OCI-LY7 (cell line): ENCODE measurements around the gene LHPP. TPM values are rescaled to one million over a fixed set of nuclear protein-coding genes. Genes with fewer than 3 reads are reported as not detected.

Experiments used
- BruUV-seq: library from RNA; stranded (reverse); fragments of 400-500 nt; replicated peaks from 2 replicates; lab custom pipeline; 2021; lab: Mats Ljungman, UMichigan
- CTCF ChIA-PET: fragments of 300-600 bp; sonication (Branson Sonifier 250); formaldehyde crosslinking; loops from one replicate; lab custom pipeline; 2022; ENCODE audit warnings: antibody characterized with exemption; ENCODE audit not compliant: unreplicated experiment; lab: Charles Lee
- POLR2A ChIA-PET: fragments of 300-600 bp; sonication (Branson Sonifier 250); formaldehyde crosslinking; loops from one replicate; lab custom pipeline; 2022; ENCODE audit warnings: antibody characterized with exemption; lab: Charles Lee
- DNase-seq: peaks from one replicate; pipeline ENCODE4 v3.0.0-alpha.2; 2015; ENCODE audit warnings: low spot score
- H2AFZ ChIP-seq: fragments of 200-600 bp; sonication (generic), shearing (Covaris generic); 2 replicates; pipeline ENCODE4 v1.6.1; 2014; ENCODE audit warnings: mild to moderate bottlenecking, antibody characterized with exemption, low read length, moderate library complexity
- H3K27ac ChIP-seq: fragments of 200-600 bp; sonication (generic); 2 replicates; pipeline ENCODE4 v1.5.1; 2014; ENCODE audit warnings: mixed run types, low read depth, mild to moderate bottlenecking, moderate library complexity, low read length, inconsistent platforms; ENCODE audit not compliant: poor library complexity, severe bottlenecking
- H3K36me3 ChIP-seq: fragments of 200-600 bp; sonication (generic); 2 replicates; pipeline ENCODE4 v1.6.1; 2014; ENCODE audit warnings: mild to moderate bottlenecking, antibody characterized with exemption, low read length, moderate library complexity, mixed read lengths; ENCODE audit not compliant: insufficient read depth
- H3K4me1 ChIP-seq: fragments of 200-600 bp; sonication (generic); 2 replicates; pipeline ENCODE4 v1.5.1; 2014; ENCODE audit warnings: mild to moderate bottlenecking, low read length; ENCODE audit not compliant: insufficient read depth, poor library complexity, severe bottlenecking
- H3K4me2 ChIP-seq: fragments of 200-600 bp; sonication (generic); 2 replicates; pipeline ENCODE4 v1.6.1; 2014; ENCODE audit warnings: mild to moderate bottlenecking, low read length
- H3K4me3 ChIP-seq: fragments of 200-600 bp; sonication (generic); 2 replicates; pipeline ENCODE4 v1.5.1; 2014; ENCODE audit warnings: mild to moderate bottlenecking, low read depth, low read length; ENCODE audit not compliant: poor library complexity, severe bottlenecking
- H3K79me2 ChIP-seq: fragments of 200-600 bp; sonication (generic); 2 replicates; pipeline ENCODE4 v1.6.1; 2016; ENCODE audit warnings: low read depth, mild to moderate bottlenecking, low read length, moderate library complexity, mixed read lengths; ENCODE audit not compliant: insufficient read depth
- H3K9me2 ChIP-seq: fragments of 200-600 bp; sonication (generic); 2 replicates; pipeline ENCODE4 v1.6.1; 2016; ENCODE audit warnings: mild to moderate bottlenecking, low read length, mixed read lengths; ENCODE audit not compliant: insufficient read depth
- H3K9me3 ChIP-seq: fragments of 200-600 bp; sonication (generic); 2 replicates; pipeline ENCODE4 v1.6.1; 2014; ENCODE audit warnings: mild to moderate bottlenecking, mixed run types, low read length, mixed read lengths
- H4K20me1 ChIP-seq: fragments of 200-600 bp; sonication (generic); 2 replicates; pipeline ENCODE4 v1.6.1; 2014; ENCODE audit warnings: mild to moderate bottlenecking, antibody characterized with exemption, low read length, moderate library complexity, mixed read lengths; ENCODE audit not compliant: insufficient read depth
- EZH2phosphoT487 ChIP-seq: fragments of 200-600 bp; sonication (generic); IDR thresholded peaks from 2 replicates; pipeline ENCODE4 v1.6.1; 2018; ENCODE audit warnings: low read depth, borderline replicate concordance, mild to moderate bottlenecking, mixed run types, antibody characterized with exemption, low read length, moderate library complexity, mixed read lengths
- intact Hi-C: fragments of 100-400 bp; cut with micrococcal nuclease; formaldehyde crosslinking; loops from one replicate; pipeline ENCODE4 v1.10.0; 2022; ENCODE audit not compliant: unreplicated experiment
- total RNA-seq, 2 experiments: library from RNA; depleted of rRNA in 1 of 2; stranded (reverse); fragments of >200 nt in 1 of 2; shearing (Covaris generic) in 1 of 2; gene quantifications; 2 replicates each; pipeline ENCODE4 v1.2.3, GENCODE V29; 2014 to 2022
- TF ChIP-seq, protein P1 (sequence below): fragments of 200-600 bp; sonication (generic); conservative IDR thresholded peaks from 2 replicates; pipeline ENCODE4 v1.5.1; 2014; ENCODE audit warnings: mild to moderate bottlenecking, antibody characterized with exemption, low read length, moderate library complexity, mixed read lengths

LHPP gene
- total RNA-seq, 2 experiments from 2014 or later = 30.3 to 65.2 TPM

DNA sequence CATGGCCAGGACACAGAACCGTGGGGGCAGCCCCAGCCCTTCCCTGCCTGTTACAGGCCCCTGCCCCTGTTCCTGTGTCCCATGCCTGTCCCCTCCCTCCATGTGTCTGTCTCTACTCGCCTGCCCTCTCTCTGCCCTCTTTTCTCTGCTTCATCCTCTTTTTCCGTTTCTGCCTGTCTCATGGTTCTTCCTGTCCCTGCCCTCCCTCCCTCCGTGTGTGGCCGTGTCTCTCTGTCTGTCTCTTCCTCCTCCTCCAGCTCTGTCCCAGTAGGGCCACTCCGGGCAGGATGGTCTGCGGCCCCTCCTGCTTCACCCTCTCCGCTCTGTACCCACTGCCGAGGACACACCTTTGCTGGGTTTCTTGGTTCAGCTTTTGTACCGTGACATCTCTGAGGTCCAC, 145.2 kb downstream of the LHPP start:
- TF ChIP-seq, protein P1, sequence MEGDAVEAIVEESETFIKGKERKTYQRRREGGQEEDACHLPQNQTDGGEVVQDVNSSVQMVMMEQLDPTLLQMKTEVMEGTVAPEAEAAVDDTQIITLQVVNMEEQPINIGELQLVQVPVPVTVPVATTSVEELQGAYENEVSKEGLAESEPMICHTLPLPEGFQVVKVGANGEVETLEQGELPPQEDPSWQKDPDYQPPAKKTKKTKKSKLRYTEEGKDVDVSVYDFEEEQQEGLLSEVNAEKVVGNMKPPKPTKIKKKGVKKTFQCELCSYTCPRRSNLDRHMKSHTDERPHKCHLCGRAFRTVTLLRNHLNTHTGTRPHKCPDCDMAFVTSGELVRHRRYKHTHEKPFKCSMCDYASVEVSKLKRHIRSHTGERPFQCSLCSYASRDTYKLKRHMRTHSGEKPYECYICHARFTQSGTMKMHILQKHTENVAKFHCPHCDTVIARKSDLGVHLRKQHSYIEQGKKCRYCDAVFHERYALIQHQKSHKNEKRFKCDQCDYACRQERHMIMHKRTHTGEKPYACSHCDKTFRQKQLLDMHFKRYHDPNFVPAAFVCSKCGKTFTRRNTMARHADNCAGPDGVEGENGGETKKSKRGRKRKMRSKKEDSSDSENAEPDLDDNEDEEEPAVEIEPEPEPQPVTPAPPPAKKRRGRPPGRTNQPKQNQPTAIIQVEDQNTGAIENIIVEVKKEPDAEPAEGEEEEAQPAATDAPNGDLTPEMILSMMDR = no peak
- TF ChIP-seq EZH2phosphoT487 = no peak
- H3K4me1 ChIP-seq = peaks cover 64% of the 10 kb centered on the region
- H3K36me3 ChIP-seq = no peaks in the 10 kb centered on the region
- no peak overlapping the region for H2AFZ ChIP-seq
- peak overlapping the region; percentile 22 for H3K4me3 ChIP-seq
- H3K9me3 ChIP-seq = no peaks in the 10 kb centered on the region
- H3K79me2 ChIP-seq = no peaks in the 10 kb centered on the region
- peak overlapping the region; percentile 62 for H3K4me2 ChIP-seq
- intact Hi-C loops = loop anchor here (5.0 kb wide), 1 partner anchor 1205 kb away; no protein-coding TSS in a partner anchor
- no peaks in the 10 kb centered on the region for H4K20me1 ChIP-seq
- CTCF ChIA-PET = interaction anchor here (0.6 kb wide), 1 partner anchor 13 kb away, joined by 5 read pairs; no protein-coding TSS in a partner anchor
- no peak for DNase-seq
- H3K27ac ChIP-seq = peak overlapping the region; percentile 59
- POLR2A ChIA-PET = interaction anchor here (0.6 to 1.6 kb wide), 2 partner anchors 68 to 70 kb away, joined by 3 read pairs; no protein-coding TSS in a partner anchor
- no peaks in the 10 kb centered on the region for H3K9me2 ChIP-seq
- no TSS peak for BruUV-seq

DNA sequence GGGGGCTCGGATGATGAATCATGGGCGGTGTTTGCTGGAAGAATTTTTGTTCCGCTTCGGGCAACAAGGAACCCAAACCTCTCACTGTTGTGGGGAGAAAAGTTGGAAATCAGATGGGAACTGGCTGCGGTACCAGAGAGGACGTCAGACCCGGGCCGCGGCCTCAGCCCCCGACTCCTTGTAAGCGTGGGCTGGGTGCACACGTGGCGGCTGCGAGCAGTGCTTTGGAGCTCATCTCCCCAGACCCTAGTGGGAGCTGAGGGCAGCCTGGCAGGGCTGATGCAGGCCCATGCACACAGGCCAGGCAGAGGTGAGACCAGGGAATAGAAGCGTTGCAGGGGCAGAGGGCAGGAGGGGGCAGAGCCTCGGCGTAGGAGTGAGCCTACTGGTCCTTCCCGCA, 146.1 kb downstream of the LHPP start:
- DNase-seq = no peak
- no TSS peak for BruUV-seq
- Histone ChIP-seq H3K9me3 (no peaks in the 10 kb centered on the region), H3K79me2 (no peaks in the 10 kb centered on the region), H3K4me1 (peaks cover 64% of the 10 kb centered on the region), H3K27ac (no peak overlapping the region), H3K36me3 (no peaks in the 10 kb centered on the region), H3K4me3 (no peak overlapping the region), H3K9me2 (no peaks in the 10 kb centered on the region), H3K4me2 (no peak overlapping the region), H4K20me1 (no peaks in the 10 kb centered on the region), H2AFZ (no peak overlapping the region)
- TF ChIP-seq, protein P1 = no peak
- TF ChIP-seq EZH2phosphoT487 = no peak
- CTCF ChIA-PET = no interaction called here
- POLR2A ChIA-PET = interaction anchor here (1.6 kb wide), 1 partner anchor 71 kb away, joined by 3 read pairs; no protein-coding TSS in a partner anchor
- intact Hi-C loops = loop anchor here (5.0 kb wide), 1 partner anchor 1205 kb away; no protein-coding TSS in a partner anchor

DNA sequence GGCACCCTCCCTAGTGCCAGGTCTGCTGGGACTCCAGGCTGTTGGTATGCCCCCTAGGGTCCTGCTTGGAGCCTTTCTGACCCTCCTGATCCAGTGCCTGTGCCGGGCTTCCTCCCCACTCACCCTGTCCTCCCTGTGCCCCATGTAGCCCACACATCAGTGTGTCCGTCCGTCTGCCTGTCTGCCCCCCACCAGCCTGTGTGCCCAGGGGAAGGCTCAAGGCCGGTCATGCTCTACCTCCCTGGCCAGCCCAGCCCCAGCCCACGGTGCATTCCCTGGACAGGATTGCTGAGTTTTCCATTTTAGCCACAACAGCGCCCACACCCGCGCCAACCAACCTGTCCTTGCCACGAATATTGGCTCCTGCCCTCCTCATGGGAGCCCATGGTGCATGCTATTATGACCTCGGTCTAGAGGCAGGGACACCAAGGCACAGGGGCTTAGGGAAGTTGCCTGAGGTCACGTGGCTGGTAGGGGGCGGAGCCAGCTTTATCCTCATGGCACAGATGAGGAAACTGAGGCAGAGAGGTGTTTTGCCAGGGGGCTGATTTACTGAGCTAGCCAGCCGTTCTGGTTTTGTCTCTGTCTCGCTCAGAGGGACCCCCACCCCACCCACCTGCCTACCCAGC, 146.6 kb downstream of the LHPP start:
- intact Hi-C loops = loop anchor here (5.0 kb wide), 1 partner anchor 1206 kb away; no protein-coding TSS in a partner anchor
- H4K20me1 ChIP-seq = no peaks in the 10 kb centered on the region
- H3K4me3 ChIP-seq = no peak overlapping the region
- H2AFZ ChIP-seq = no peak overlapping the region
- no peaks in the 10 kb centered on the region for H3K9me3 ChIP-seq
- ChIA-PET POLR2A (interaction anchor here (1.6 kb wide), 1 partner anchor 71 kb away, joined by 3 read pairs; no protein-coding TSS in a partner anchor), CTCF (no interaction called here)
- DNase-seq = no peak
- no peak overlapping the region for H3K4me2 ChIP-seq
- H3K27ac ChIP-seq = no peak overlapping the region
- peaks cover 64% of the 10 kb centered on the region for H3K4me1 ChIP-seq
- no peaks in the 10 kb centered on the region for H3K36me3 ChIP-seq
- no TSS peak for BruUV-seq
- no peak for TF ChIP-seq EZH2phosphoT487
- TF ChIP-seq, protein P1 = no peak
- no peaks in the 10 kb centered on the region for H3K9me2 ChIP-seq
- no peaks in the 10 kb centered on the region for H3K79me2 ChIP-seq
